Ovary (tissue), 9 donors: ENCODE measurements around the gene CNPPD1. TPM values are rescaled to one million over a fixed set of nuclear protein-coding genes. Genes with fewer than 3 reads are reported as not detected.
A peak's percentile ranks its signal among the peaks of the same experiment; 100 is the strongest.

ENCODE experiments used
- DNase-seq, 5 donors: peaks; one replicate each; pipeline ENCODE4 v3.0.0-alpha.2; 2019 to 2020
- H3K27ac ChIP-seq, 2 donors: fragments of 200-600 bp; one replicate each; pipeline versions ENCODE4 v1.5.1 to v1.8.0; 2019 to 2022
- H3K27me3 ChIP-seq: fragments of 200-600 bp; one replicate; pipeline ENCODE4 v1.8.0; 2022
- H3K36me3 ChIP-seq: fragments of 200-600 bp; sonication (generic); one replicate; pipeline ENCODE4 v1.5.1; 2019
- H3K4me1 ChIP-seq: one replicate; pipeline ENCODE4 v1.8.1; 2013; ENCODE audit warnings: mild to moderate bottlenecking, moderate library complexity; ENCODE audit not compliant: insufficient read depth
- H3K4me3 ChIP-seq: fragments of 200-600 bp; sonication (generic); one replicate; pipeline ENCODE4 v1.5.1; 2017
- H3K9me3 ChIP-seq, 2 donors: fragments of 200-600 bp in 1 of 2; sonication (generic) in 1 of 2; one replicate each; pipeline versions ENCODE4 v1.5.1 to v1.8.1; 2013 to 2019; ENCODE audit warnings: mild to moderate bottlenecking in 1 of 2, moderate library complexity in 1 of 2
- CTCF ChIP-seq, 3 donors: fragments of 450-650 bp in 2 of 3; fragments of 200-600 bp in 1 of 3; IDR thresholded peaks; one replicate each; pipeline versions ENCODE4 v1.5.1 to v1.8.0; 2016 to 2022; ENCODE audit warnings: antibody characterized with exemption in 3 of 3, mild to moderate bottlenecking in 1 of 3
- EP300 ChIP-seq: sonication (generic); formaldehyde crosslinking; IDR thresholded peaks from one replicate; pipeline ENCODE4 v1.6.1; 2017; ENCODE audit warnings: antibody characterized with exemption
- POLR2A ChIP-seq: fragments of 450-650 bp; IDR thresholded peaks from one replicate; pipeline ENCODE4 v1.6.1; 2017; ENCODE audit warnings: antibody characterized with exemption, mild to moderate bottlenecking, moderate library complexity
- WGBS, 3 donors: extraction: QIAGEN DNeasy Blood & Tissue Kit in 1 of 3; methylation state at CpG; one replicate each; pipeline versions ENCODE4 v1.1.5 to v1.1.7; 2013 to 2017; 5-methylcytosine and 5-hydroxymethylcytosine counted together
- intact Hi-C, 4 donors: fragments of 100-400 bp; cut with DNase I; formaldehyde crosslinking; loops; one replicate each; pipeline versions ENCODE4 v1.11.0 to v1.15.1; 2022 to 2023
- polyA plus RNA-seq, 2 donors: library from polyadenylated mRNA; stranded (reverse); fragments of 200-250 nt in 1 of 2; fragments of 350-450 nt in 1 of 2; fragmentation: Illumina TruSeq in 1 of 2; extraction: RNeasy Lipid Tissue Mini Kit (QIAGEN cat#74804) in 1 of 2; gene quantifications; one replicate each; pipeline ENCODE4 v1.2.3, GENCODE V29; 2013 to 2014
- total RNA-seq, 7 donors: library from RNA; depleted of rRNA in 2 of 7; stranded (reverse); fragments of >200 nt in 2 of 7; fragmentation: NEBNext Ultra II Directional in 3 of 7; extraction: Animal tissue kit (Norgen Biotek cat#: 25700) in 3 of 7; gene quantifications; one replicate each; pipeline versions ENCODE4 v1.1.0 to v1.2.4, GENCODE V29; 2016 to 2023
- donor health status: DM: no; HTN: no; CAD: no; lungs with moderate emphysema.
- donor health status: DM: no; HTN: no; CAD: no.
- donor health status: Bipolar disorder and iron deficiency.
- donor health status: DM: yes; HTN: yes; CAD: no.
- donor health status: DM: no; HTN: no; CAD: no.
- donor health status: DM: yes; HTN: yes; CAD: no.

The CNPPD1 gene
- total and polyA plus RNA-seq, 9 donors, result 27.1 to 68.2 (median 55.4) TPM

- no peaks in the 10 kb centered on the region for H3K27me3 ChIP-seq
- H3K4me1 ChIP-seq, result peaks cover 4% of the 10 kb centered on the region
- H3K4me3 ChIP-seq, result peak overlapping the region; percentile 75
- 3 to 6% (median 6%) methylated on average over 22 of the region's 22 CpGs for WGBS, 3 donors
- H3K36me3 ChIP-seq, result no peaks in the 10 kb centered on the region
- intact Hi-C loops, result no loop called here
- TF ChIP-seq POLR2A (no peak), CTCF (IDR thresholded peaks at IDR 0.05) (no peak), EP300 (no peak)
- H3K9me3 ChIP-seq, result no peaks in the 10 kb centered on the region
- peak in 1 of 5 donors; percentile 42 for DNase-seq
- peak overlapping the region; percentile 89 to 99 for H3K27ac ChIP-seq
Measured at GRCh38 chr2:219207134-219207883, 30.6 kb upstream of the CNPPD1 start.

GRCh38 chr2:219206328-219207133, 29.8 kb upstream of the CNPPD1 start, which contains the start of gene ZFAND2B:
Gene ZFAND2B (plus strand): TSS chr2:219206782. CDS start chr2:219206988, 206 bp downstream.
- H3K36me3 ChIP-seq, result no peaks in the 10 kb centered on the region
- H3K9me3 ChIP-seq, result no peaks in the 10 kb centered on the region
- intact Hi-C loops, result no loop called here
- no peak for TF ChIP-seq EP300
- peak; percentile 96 for TF ChIP-seq POLR2A
- TF ChIP-seq CTCF (IDR thresholded peaks at IDR 0.05), result peak in 2 of 3 donors; percentile 27 to 29
- peak within 1 kb of the TSS; percentile 89 to 99 for H3K27ac ChIP-seq
- peak within 1 kb of the TSS; percentile 75 for H3K4me3 ChIP-seq
- peak; percentile 95 to 97 (median 95) for DNase-seq
- no peaks in the 10 kb centered on the region for H3K27me3 ChIP-seq
- 1% methylated on average over 52 to 76 of the region's 76 CpGs for WGBS, 3 donors
- H3K4me1 ChIP-seq, result peaks cover 4% of the 10 kb centered on the region

- DNase-seq, result no peak
- no peaks in the 10 kb centered on the region for H3K36me3 ChIP-seq
- TF ChIP-seq CTCF (IDR thresholded peaks at IDR 0.05), result no peak
- no peak for TF ChIP-seq POLR2A
- no peak for TF ChIP-seq EP300
- H3K27ac ChIP-seq, result peak overlapping the region; percentile 89 to 99
- WGBS, 3 donors, result 11 to 22% (median 18%) methylated on average over 7 of the region's 7 CpGs
- H3K4me1 ChIP-seq, result peaks cover 4% of the 10 kb centered on the region
- intact Hi-C loops, result no loop called here
- peak overlapping the region; percentile 75 for H3K4me3 ChIP-seq
- H3K27me3 ChIP-seq, result no peaks in the 10 kb centered on the region
- H3K9me3 ChIP-seq, result no peaks in the 10 kb centered on the region
Measured at GRCh38 chr2:219205981-219206327, 29.2 kb upstream of the CNPPD1 start.

- TF ChIP-seq POLR2A (no peak), CTCF (IDR thresholded peaks at IDR 0.05) (no peak), EP300 (no peak)
- no peaks in the 10 kb centered on the region for H3K36me3 ChIP-seq
- no peak overlapping the region for H3K4me3 ChIP-seq
- intact Hi-C loops, result no loop called here
- DNase-seq, result no peak
- peaks cover 4% of the 10 kb centered on the region for H3K4me1 ChIP-seq
- WGBS, 3 donors, result 64 to 73% (median 64%) methylated on average over 5 of the region's 5 CpGs
- no peaks in the 10 kb centered on the region for H3K27me3 ChIP-seq
- no peaks in the 10 kb centered on the region for H3K9me3 ChIP-seq
- no peak overlapping the region for H3K27ac ChIP-seq
Measured at GRCh38 chr2:219205165-219205538, 28.4 kb upstream of the CNPPD1 start.
